A549 (cell line): Measurements from ENCODE around the gene PSMB9.

Source experiments
- CTCF ChIP-seq: fragments of >200 bp; sonication (Bioruptor Twin); formaldehyde crosslinking; IDR thresholded peaks from 3 replicates; pipeline ENCODE4 v1.5.1; 2016
- PBX3 ChIP-seq: IDR thresholded peaks from 2 replicates; pipeline ENCODE4 v1.6.1; 2012
- POLR2A ChIP-seq: IDR thresholded peaks from 2 replicates; pipeline ENCODE4 v1.6.1; 2012; ENCODE audit warnings: mild to moderate bottlenecking, low read length

GRCh38 chr6:32890831-32891230, 36.8 kb downstream of the PSMB9 start:
- TF ChIP-seq POLR2A (no peak), CTCF (no peak), PBX3 (no peak)
